HAP-1 (cell line): ENCODE data around the gene ECSIT.

ENCODE experiments used
- DNase-seq, 2 experiments: peaks; one replicate each; pipeline ENCODE4 v3.0.0-alpha.2; 2016 to 2020; ENCODE audit warnings: low spot score in 2 of 2
- H3K27me3 ChIP-seq: fragments of 250-450 bp; sonication (Bioruptor Pico); 2 replicates; pipeline ENCODE4 v1.5.1; 2020; ENCODE audit warnings: low read depth, mild to moderate bottlenecking, moderate library complexity
- H3K36me3 ChIP-seq: fragments of 250-450 bp; sonication (Bioruptor Pico); replicated peaks from 2 replicates; pipeline ENCODE4 v1.5.1; 2020; ENCODE audit warnings: mild to moderate bottlenecking
- H3K4me1 ChIP-seq: fragments of 250-450 bp; sonication (Bioruptor Pico); 2 replicates; pipeline ENCODE4 v1.5.1; 2020; ENCODE audit warnings: mild to moderate bottlenecking
- H3K4me3 ChIP-seq: fragments of 250-450 bp; sonication (Bioruptor Pico); 2 replicates; pipeline ENCODE4 v1.5.1; 2020; ENCODE audit warnings: mild to moderate bottlenecking, moderate library complexity
- H3K9me3 ChIP-seq: fragments of 250-450 bp; sonication (Bioruptor Pico); 2 replicates; pipeline ENCODE4 v1.5.1; 2020; ENCODE audit warnings: mild to moderate bottlenecking, moderate library complexity
- in situ Hi-C: fragments of 300-500 bp; cut with MboI; formaldehyde crosslinking; loops from 3 replicates; pipeline ENCODE4 v1.14.3; 2020; ENCODE audit warnings: low sequenced_read_pairs, inconsistent platforms, mixed read lengths

Gene ECSIT

DNA sequence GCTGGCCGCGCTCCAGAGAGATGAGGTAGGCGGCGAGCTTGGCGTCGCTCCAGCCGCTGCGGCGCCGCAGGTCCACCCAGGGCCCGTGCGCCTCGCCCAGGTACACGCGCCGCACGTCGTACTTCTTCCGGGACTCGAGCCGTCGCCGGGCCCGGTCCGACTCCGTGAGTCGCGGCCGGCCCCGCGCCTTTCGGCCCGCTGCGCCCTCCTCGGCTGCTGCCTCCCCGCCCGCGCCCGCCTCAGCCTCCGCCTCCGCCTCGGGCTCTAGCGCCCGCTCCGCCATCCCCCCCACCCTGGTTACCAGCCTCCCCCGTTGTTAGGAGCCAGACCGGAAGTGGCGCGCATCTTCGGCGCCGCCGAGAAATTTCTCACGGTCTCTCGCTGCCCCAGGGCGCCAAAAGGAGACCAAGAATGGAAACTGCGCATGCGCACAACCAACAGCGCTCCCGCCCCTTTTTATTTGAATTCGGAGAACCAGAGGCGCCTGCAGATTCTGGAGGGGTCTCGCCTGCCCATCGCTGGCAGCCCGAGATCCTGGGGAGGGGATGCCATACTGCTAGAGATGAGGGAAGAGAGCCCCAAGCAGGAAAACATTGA lies 23.3 kb downstream of the ECSIT start, which contains the start of gene ZNF653:
Gene ZNF653 (minus strand): TSS at position 336 of the 597 bp plus-strand sequence. CDS start 53 bp downstream, at position 283.
- Histone ChIP-seq H3K9me3 (no peaks in the 10 kb centered on the region), H3K4me1 (peaks cover 10% of the 10 kb centered on the region), H3K36me3 (peaks cover 2% of the 10 kb centered on the region; the same call in 1 of the 2 replicates), H3K4me3 (peak within 1 kb of the TSS; percentile 56), H3K27me3 (no peaks in the 10 kb centered on the region)
- in situ Hi-C loops = no loop called here
- peak; percentile 85 to 96 for DNase-seq

DNA sequence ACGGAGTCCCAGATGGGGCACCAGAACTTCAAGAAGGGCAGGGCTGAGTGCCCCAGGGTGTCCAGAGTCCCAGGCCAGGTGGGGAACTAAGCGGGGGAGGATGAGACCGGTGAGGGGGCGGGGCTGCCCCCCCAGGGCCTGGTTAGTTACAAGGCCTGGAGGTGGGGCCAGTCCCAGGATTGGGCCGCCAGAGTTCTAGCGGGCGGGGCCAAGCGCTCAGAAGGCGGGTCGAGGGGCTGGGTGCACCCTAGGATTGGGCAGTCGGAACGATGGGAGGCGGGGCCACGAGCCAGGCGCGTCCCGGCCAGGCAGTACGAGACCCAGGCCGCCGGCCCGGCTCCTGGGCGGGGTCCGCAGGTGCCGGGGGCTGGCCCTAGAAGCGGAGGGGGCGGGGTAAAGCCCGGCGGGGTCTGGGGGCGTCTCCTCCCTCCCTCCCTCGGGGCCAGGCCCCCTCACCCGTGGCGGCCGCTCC lies 23.9 kb downstream of the ECSIT start:
- peak; percentile 90 to 99 for DNase-seq
- in situ Hi-C loops = no loop called here
- peaks cover 2% of the 10 kb centered on the region; the same call in 1 of the 2 replicates for H3K36me3 ChIP-seq
- peak overlapping the region; percentile 56 for H3K4me3 ChIP-seq
- H3K4me1 ChIP-seq = peaks cover 10% of the 10 kb centered on the region
- no peaks in the 10 kb centered on the region for H3K9me3 ChIP-seq
- no peaks in the 10 kb centered on the region for H3K27me3 ChIP-seq

DNA sequence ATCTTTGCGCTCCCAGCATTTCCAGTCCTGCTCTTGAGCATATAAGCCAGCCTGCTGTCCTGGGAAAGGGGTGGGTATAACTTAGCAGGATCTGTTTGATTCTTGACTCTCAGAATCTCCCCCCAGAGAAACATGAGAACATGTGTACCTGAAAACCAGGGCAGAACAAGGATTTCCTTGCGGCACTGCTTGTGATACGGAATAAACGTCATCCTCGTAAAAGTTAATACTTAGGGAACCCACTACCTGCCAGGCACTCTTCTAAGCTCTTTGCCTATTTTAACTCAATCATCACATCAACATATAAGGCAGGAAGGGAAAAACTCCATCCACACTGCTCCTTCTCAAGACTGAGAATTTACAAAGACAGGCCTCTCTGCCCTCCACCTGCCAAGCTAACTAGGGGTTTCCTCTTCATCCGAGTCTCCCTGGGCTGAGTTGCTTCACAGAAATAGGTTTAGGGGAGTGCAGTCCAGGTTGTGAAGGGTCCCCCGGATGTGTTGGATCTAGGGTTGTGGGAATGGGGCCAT lies 24.4 kb downstream of the ECSIT start:
- Histone ChIP-seq H3K4me3 (peak overlapping the region; percentile 56), H3K9me3 (no peaks in the 10 kb centered on the region), H3K36me3 (peaks cover 2% of the 10 kb centered on the region; the same call in 1 of the 2 replicates), H3K27me3 (no peaks in the 10 kb centered on the region), H3K4me1 (peaks cover 10% of the 10 kb centered on the region)
- no peak for DNase-seq
- in situ Hi-C loops = no loop called here

DNA sequence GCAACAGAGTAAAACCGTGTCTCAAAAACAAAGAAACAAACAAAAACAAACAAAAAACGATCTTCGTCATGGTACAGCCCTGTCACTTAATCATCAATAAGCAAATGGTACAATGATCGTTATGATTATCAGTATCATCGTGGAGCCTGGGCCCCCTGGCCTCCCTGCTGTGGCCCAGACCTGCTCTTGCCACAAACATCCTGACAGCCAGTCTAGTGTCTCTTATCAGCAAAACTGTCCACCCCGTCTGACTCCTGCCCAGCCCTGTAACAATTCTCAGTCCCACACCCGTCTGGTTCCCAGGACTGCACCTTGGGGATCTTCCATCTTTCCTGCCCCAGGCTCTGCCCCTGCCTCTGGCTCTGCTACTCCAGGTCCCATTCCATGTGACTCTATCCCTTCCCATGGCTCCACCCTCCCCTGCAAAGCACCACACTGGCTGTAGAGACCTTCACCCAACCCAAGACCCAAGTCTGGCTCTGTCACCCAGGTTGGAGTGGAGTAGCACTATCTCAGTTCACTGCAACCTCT lies 29.0 kb downstream of the ECSIT start:
- no peaks in the 10 kb centered on the region for H3K9me3 ChIP-seq
- 0 out of 2 replicates have a peak, but pooled peaks cover 2% of the 10 kb centered on the region for H3K4me1 ChIP-seq
- no peak overlapping the region for H3K4me3 ChIP-seq
- no peak for DNase-seq
- H3K27me3 ChIP-seq = no peaks in the 10 kb centered on the region
- in situ Hi-C loops = no loop called here
- peaks cover 7% of the 10 kb centered on the region for H3K36me3 ChIP-seq

DNA sequence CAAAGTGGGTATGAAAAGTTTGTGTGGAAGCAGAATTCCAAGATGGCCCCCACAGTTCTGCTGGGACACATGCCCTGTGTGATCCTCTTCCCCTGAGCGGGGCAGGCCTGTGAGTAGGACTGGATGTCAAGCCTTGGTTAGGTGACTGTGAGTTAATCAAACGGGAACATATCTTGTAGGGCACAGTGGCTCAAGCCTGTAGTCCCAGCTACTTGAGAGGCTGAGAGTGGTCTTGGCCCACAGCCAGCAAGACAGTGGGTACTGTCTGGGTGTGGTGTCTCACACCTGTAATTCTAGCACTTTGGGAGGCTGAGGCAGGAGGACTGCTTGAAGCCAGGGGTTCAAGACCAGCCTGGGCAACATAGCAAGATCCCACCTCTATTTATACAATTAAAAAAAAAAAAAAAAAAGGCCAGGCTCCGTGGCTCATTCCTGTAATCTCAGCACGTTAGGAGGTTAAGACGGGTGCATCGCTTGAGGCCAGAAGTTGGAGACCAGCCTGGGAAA lies 29.7 kb downstream of the ECSIT start:
- Histone ChIP-seq H3K9me3 (no peaks in the 10 kb centered on the region), H3K4me1 (no peaks in the 10 kb centered on the region), H3K36me3 (peaks cover 7% of the 10 kb centered on the region), H3K27me3 (no peaks in the 10 kb centered on the region), H3K4me3 (no peak overlapping the region)
- DNase-seq = no peak
- in situ Hi-C loops = no loop called here

DNA sequence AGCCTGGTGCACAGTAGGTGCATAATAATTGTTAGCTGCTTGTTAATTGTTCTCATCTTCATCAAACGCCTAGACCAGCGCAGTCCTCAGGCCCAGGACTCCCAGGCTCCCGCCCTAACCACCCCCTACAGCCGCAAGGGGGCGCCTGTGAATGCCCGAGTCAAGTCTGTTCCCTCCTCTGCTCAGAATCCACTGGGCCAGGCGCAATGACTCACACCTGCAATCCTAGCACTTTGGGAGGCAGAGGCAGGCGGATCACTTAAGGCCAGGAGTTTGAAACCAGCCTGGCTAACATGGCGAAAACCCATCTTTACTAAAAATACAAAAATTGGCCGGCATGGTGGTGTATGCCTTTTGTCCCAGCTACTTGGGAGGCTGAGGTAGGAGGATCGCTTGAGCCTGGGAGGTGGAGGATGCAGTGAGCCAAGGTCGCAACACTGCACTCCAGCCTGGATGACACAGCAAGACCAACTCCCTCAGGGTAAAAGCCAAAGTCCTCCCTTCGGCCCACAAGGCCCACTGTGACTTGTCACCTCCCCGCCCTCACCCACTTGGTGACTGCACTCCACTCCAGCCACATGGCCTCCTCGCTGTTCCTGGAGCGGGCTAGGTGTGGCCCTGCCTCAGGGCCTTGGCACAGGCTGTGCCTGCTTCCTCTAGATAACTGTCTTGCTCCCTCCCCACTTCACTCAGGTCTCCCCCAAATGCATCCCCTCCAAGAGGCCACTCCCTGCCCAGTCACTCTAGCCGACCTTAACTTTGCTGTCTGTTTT lies 32.4 kb downstream of the ECSIT start:
- no peak overlapping the region for H3K4me3 ChIP-seq
- peak; percentile 57 to 88 for DNase-seq
- in situ Hi-C loops = no loop called here
- no peaks in the 10 kb centered on the region for H3K9me3 ChIP-seq
- H3K36me3 ChIP-seq = peaks cover 7% of the 10 kb centered on the region
- H3K4me1 ChIP-seq = no peaks in the 10 kb centered on the region
- no peaks in the 10 kb centered on the region for H3K27me3 ChIP-seq

DNA sequence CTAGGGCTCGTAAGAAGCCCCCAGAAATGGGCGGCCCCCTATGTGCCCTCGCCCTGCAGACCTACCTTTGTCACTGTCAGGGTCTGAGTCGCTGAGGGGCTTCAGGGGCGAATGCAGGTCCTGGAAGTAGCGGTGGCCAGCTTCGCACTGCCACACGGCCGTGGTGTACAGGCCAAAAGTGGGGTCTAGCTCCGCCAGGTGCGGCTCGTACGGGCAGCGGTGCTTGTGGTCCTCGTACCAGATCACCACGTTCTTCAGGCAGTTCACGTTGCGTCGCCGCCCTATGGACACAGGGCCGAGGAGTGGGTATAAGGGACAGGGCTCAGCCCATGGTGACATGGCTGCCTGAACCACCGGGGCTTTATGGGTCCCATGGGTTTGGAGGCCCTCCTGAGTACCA lies 33.0 kb downstream of the ECSIT start:
- H3K4me3 ChIP-seq = no peak overlapping the region
- peaks cover 7% of the 10 kb centered on the region for H3K36me3 ChIP-seq
- in situ Hi-C loops = no loop called here
- H3K27me3 ChIP-seq = no peaks in the 10 kb centered on the region
- H3K9me3 ChIP-seq = no peaks in the 10 kb centered on the region
- no peak for DNase-seq
- no peaks in the 10 kb centered on the region for H3K4me1 ChIP-seq

DNA sequence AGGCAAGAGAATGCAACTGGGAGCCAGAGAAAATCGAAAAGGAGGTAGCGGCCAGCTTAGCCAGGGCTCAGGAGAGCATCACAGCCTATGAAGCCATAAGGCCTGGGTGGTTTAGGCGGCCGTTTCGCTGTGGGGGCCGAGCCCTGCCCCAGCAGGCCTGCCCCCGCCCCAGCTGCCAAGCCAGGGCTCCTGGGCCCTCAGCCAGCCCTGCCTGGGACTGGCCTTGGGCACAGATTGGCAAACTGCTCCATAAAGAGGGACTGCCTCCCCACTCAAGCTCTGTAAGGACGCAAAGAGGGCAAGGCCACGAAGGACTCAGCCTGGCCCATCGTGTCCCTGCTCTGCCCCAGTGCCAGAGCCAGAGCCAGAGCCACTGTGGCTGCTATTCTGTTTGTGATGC lies 33.5 kb downstream of the ECSIT start:
- peaks cover 7% of the 10 kb centered on the region for H3K36me3 ChIP-seq
- no peak overlapping the region for H3K4me3 ChIP-seq
- no peak for DNase-seq
- H3K4me1 ChIP-seq = no peaks in the 10 kb centered on the region
- no peaks in the 10 kb centered on the region for H3K27me3 ChIP-seq
- in situ Hi-C loops = no loop called here
- H3K9me3 ChIP-seq = no peaks in the 10 kb centered on the region

DNA sequence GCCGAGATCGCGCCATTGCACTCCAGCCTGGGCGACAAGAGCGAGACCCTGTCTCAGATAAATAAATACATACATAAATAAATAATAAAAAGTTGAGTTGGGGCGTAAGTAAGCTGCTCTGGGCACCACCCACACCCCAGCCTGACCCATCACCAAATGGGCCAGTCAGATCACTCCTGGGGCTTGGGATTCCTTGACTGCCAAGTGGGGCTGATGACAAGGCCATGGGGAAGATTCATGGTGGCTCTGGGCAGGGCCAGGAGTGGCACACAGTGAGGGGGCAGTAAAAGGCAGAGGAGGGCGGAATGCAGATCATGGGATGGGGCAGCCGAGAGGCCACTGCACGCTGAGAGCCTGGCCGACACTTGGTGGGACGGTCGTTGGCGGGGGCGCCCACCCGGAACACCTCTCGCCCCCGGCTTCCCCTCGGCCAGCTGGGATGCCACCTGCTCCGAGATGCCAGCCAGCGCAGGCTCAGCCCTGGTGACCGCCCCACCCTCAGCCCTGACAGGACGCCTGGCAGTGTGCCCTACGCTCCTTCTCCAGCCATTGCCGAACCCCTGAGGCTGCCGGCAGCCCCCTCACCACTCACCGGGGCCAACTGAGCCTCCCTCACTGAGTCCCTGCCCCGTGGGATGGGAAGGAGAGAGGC lies 34.2 kb downstream of the ECSIT start:
- Histone ChIP-seq H3K36me3 (peaks cover 7% of the 10 kb centered on the region), H3K9me3 (no peaks in the 10 kb centered on the region), H3K4me3 (no peak overlapping the region), H3K4me1 (no peaks in the 10 kb centered on the region), H3K27me3 (no peaks in the 10 kb centered on the region)
- in situ Hi-C loops = no loop called here
- DNase-seq = no peak

DNA sequence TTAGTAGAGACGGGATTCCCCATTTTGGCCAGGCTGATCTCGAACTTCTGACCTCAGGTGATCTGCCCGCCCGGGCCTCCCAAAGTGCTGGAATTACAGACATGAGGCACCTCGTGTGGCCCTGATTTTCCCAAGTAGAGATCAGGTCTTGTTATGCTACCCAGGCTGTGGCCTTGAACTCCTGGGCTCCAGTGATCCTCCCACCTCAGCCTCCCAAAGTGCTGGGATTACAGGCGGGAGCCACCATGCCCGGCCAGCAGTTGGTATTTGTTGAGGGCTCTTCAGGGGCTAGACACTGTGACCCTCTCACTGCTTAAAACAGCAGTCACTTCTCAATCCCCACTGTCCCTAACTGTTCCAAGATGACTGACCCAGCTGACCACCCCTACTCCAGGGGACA lies 39.6 kb downstream of the ECSIT start:
- Histone ChIP-seq H3K36me3 (no peaks in the 10 kb centered on the region), H3K27me3 (no peaks in the 10 kb centered on the region), H3K4me1 (no peaks in the 10 kb centered on the region), H3K9me3 (no peaks in the 10 kb centered on the region), H3K4me3 (no peak overlapping the region)
- in situ Hi-C loops = loop anchor here (10.0 kb wide), 1 partner anchor 195 kb away; the partner anchor contains the start of gene TSPAN16
- no peak for DNase-seq

DNA sequence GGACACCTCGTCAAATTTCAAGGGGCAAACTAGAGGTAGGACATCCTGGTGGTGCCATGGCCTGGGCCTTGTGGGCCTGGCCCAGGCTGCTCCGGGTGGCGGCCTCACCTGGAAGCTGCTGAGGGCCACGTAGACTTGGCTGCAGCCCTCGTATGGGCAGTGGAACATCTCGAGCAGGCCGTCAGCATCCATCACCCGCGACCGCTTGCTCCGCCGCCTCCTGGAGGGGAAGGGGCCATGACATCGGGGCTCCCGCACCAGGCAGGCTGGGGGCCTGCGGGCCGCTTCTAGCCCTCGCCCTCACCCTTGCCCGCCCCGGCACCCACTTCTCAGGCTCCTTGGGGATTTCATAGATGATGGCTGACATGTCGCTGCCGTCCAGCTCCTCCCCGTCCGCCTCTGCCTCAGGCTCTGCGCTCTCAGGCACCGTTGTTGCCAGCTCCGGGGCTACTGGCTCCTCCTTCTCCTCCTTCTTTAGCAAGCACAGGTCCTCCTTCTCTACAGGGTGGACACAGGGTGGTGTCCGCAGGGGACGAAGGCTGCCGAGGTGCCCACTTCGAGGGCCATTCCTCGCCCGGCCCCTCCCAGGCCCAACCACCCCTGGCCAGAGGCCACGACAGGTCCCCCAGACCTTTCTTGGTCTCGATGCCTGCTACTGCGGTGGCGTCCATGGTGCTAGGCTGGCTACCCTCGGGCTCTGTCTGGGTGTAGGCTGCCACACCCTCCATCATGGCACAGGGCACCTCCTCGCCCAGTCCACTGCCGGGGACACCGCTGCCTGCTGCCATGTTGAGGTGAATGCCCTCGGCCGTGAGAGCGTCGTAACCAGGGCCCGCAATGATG lies 42.1 kb downstream of the ECSIT start:
- in situ Hi-C loops = loop anchor here (10.0 kb wide), 1 partner anchor 192 kb away; the partner anchor contains the start of gene TSPAN16
- no peaks in the 10 kb centered on the region for H3K36me3 ChIP-seq
- H3K27me3 ChIP-seq = peaks cover 6% of the 10 kb centered on the region
- DNase-seq = no peak
- peaks cover 5% of the 10 kb centered on the region for H3K4me1 ChIP-seq
- H3K9me3 ChIP-seq = no peaks in the 10 kb centered on the region
- no peak overlapping the region for H3K4me3 ChIP-seq

DNA sequence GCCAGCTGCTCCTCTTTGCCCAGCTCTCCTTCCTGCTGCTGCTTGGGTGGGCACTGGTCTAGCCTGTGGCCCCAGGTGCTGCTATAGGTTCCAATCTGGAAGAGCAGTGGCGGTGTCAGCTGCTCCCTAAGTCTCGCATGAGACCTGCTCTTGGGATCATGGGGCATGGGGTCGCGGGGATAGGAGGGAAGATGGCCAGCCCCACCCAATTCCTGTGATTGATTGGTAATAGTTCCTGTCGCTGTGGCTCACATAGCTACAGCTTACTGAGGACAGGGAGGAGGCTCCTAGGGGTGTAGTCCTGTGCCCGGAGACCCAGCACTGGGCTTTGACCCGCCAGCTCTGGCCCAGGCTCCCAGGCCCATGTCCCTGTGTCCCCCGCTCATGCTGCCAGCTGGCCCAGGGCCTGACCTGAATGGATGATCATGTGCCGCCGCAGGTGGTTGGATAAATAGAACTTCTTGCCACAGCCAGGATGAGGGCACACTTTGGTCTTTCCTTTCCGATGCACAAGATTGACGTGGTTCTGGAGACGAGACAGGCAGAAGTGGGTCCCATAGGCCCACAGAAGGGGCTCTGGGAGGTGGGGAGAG lies 43.6 kb downstream of the ECSIT start:
- no peak for DNase-seq
- peaks cover 15% of the 10 kb centered on the region for H3K27me3 ChIP-seq
- in situ Hi-C loops = loop anchor here (10.0 kb wide), 1 partner anchor 191 kb away; the partner anchor contains the start of gene TSPAN16

More for the DNA sequence above, 43.6 kb downstream of the ECSIT start:
- H3K9me3 ChIP-seq = no peaks in the 10 kb centered on the region
- peaks cover 5% of the 10 kb centered on the region for H3K4me1 ChIP-seq
- no peaks in the 10 kb centered on the region for H3K36me3 ChIP-seq
- H3K4me3 ChIP-seq = no peak overlapping the region
